Upper lobe of right lung (tissue), 1 donor: ENCODE measurements around the gene ITM2B. TPM values are rescaled to one million over a fixed set of nuclear protein-coding genes. Genes with fewer than 3 reads are reported as not detected.

Source experiments
- ATAC-seq: fragments of 200-7000 bp; cut with Tn5 transposase; one replicate; pipeline ENCODE4 v1.9.1; 2020; ENCODE audit warnings: mild to moderate bottlenecking, moderate library complexity
- DNase-seq: peaks from one replicate; pipeline ENCODE4 v3.0.0-alpha.2; 2020
- H3K27ac ChIP-seq: fragments of 200-600 bp; one replicate; pipeline ENCODE4 v1.8.0; 2022
- H3K27me3 ChIP-seq: fragments of 200-600 bp; one replicate; pipeline ENCODE4 v1.8.0; 2022; ENCODE audit warnings: mild to moderate bottlenecking
- H3K36me3 ChIP-seq: fragments of 200-600 bp; one replicate; pipeline ENCODE4 v1.8.0; 2022
- H3K4me1 ChIP-seq: fragments of 200-600 bp; one replicate; pipeline ENCODE4 v1.8.0; 2022
- H3K4me3 ChIP-seq: fragments of 200-600 bp; one replicate; pipeline ENCODE4 v1.8.0; 2022; ENCODE audit warnings: mild to moderate bottlenecking
- H3K9me3 ChIP-seq: fragments of 200-600 bp; one replicate; pipeline ENCODE4 v1.8.0; 2022
- intact Hi-C: fragments of 100-400 bp; cut with DNase I; formaldehyde crosslinking; loops from one replicate; pipeline ENCODE4 v1.11.0; 2022
- total RNA-seq: library from RNA; stranded (reverse); fragmentation: NEBNext Ultra II Directional; extraction: Animal tissue kit (Norgen Biotek cat#: 25700); gene quantifications from one replicate; pipeline ENCODE4 v1.2.1, GENCODE V29; 2021
- TF ChIP-seq, protein P1 (sequence below): fragments of 200-600 bp; IDR thresholded peaks from one replicate; pipeline ENCODE4 v1.8.0; 2022; ENCODE audit warnings: antibody characterized with exemption
- donor health status: DM: no; HTN: yes; CAD: no; lungs with severe emphysema.

The ITM2B gene
- total RNA-seq, 1 donor from 2014 or later, result 802 TPM

DNA sequence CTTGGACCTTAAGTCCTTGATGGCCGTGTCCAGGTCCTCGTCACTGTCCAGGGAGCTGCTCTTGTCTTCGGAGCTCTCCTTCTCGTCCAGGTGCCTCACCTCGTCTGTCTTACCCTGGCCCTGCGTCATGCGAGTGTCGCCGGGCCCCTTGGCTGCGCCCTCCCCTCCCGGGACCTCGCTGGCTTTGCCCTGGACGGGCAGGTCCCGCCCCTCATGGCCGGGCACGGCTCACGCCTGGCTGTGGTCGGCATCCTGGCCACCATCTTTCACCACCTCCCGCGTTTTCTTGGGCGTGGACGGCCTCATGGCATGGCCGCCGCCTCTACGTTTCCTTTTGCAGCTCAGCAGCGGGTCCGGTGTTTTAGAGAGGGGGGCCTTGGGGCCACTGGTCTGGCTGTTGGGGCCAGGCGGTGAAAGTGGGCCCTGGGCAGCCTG lies 85.4 kb downstream of the ITM2B start:
- TF ChIP-seq, protein P1, sequence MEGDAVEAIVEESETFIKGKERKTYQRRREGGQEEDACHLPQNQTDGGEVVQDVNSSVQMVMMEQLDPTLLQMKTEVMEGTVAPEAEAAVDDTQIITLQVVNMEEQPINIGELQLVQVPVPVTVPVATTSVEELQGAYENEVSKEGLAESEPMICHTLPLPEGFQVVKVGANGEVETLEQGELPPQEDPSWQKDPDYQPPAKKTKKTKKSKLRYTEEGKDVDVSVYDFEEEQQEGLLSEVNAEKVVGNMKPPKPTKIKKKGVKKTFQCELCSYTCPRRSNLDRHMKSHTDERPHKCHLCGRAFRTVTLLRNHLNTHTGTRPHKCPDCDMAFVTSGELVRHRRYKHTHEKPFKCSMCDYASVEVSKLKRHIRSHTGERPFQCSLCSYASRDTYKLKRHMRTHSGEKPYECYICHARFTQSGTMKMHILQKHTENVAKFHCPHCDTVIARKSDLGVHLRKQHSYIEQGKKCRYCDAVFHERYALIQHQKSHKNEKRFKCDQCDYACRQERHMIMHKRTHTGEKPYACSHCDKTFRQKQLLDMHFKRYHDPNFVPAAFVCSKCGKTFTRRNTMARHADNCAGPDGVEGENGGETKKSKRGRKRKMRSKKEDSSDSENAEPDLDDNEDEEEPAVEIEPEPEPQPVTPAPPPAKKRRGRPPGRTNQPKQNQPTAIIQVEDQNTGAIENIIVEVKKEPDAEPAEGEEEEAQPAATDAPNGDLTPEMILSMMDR, result no peak
- DNase-seq, result no peak
- intact Hi-C loops, result no loop called here
- Histone ChIP-seq H3K27ac (no peak overlapping the region), H3K9me3 (peaks cover 12% of the 10 kb centered on the region), H3K4me1 (no peaks in the 10 kb centered on the region), H3K27me3 (no peaks in the 10 kb centered on the region), H3K36me3 (peaks cover 5% of the 10 kb centered on the region), H3K4me3 (peak overlapping the region; percentile 28)
- ATAC-seq, result peak; percentile 60

DNA sequence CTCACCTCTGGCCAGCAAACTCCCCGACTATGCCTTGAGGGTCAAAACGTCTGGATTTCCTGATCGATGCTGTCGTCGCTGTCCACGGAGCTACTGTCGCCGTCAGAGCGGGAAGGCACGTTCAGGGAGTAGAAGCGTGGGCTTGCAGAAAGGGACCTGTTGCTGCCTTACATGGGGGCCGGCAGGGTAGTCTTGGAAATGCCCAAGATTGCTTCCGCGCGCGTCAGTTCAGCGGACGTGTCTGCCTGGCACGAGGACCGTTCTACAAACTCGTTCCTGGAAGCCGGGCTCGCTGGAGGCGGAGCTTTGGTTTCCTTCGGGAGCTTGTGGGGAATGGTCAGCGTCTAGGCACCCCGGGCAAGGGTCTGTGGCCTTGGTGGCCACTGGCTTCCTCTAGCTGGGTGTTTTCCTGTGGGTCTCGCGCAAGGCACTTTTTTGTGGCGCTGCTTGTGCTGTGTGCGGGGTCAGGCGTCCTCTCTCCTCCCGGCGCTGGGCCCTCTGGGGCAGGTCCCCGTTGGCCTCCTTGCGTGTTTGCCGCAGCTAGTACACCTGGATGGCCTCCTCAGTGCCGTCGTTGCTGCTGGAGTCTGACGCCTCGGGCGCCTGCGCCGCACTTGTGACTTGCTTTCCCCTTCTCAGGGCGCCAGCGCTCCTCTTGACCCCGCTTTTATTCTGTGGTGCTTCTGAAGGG lies 86.0 kb downstream of the ITM2B start:
- H3K27ac ChIP-seq, result no peak overlapping the region
- DNase-seq, result peak; percentile 71
- intact Hi-C loops, result no loop called here
- peaks cover 5% of the 10 kb centered on the region for H3K36me3 ChIP-seq
- peak; percentile 47 for ATAC-seq
- TF ChIP-seq, protein P1, result no peak
- peaks cover 12% of the 10 kb centered on the region for H3K9me3 ChIP-seq
- peak overlapping the region; percentile 28 for H3K4me3 ChIP-seq
- no peaks in the 10 kb centered on the region for H3K4me1 ChIP-seq
- H3K27me3 ChIP-seq, result no peaks in the 10 kb centered on the region

Other genes starting within 250 kb of the ITM2B start
- gene SUCLA2, start 231.9 kb upstream of the ITM2B start, total RNA-seq, result 34.9 TPM
- gene NUDT15, start 195.5 kb upstream of the ITM2B start, total RNA-seq, result 13.2 TPM
- gene MED4, start 138.1 kb upstream of the ITM2B start, total RNA-seq, result 39.7 TPM
- gene RB1, start 70.5 kb downstream of the ITM2B start, total RNA-seq, result 41.0 TPM
- gene LPAR6, start 179.9 kb downstream of the ITM2B start, total RNA-seq, result 30.9 TPM